Measurements from ENCODE around the gene MUS81. TPM values are rescaled to one million over a fixed set of nuclear protein-coding genes. Genes with fewer than 3 reads are reported as not detected.

Gene MUS81
- total and polyA plus RNA-seq, 2 of the 13 experiments (the other 11 are each of a cell fraction or from before 2014, with no cell fraction given): 25.6 to 30.2 TPM

- no peak for FAIRE-seq
- ChIA-PET CTCF (ENCODE audit: low intra/inter-chr PET ratio, low total read pairs) (no interaction called here), POLR2A (interaction anchor here (0.6 kb wide), 1 partner anchor 24 kb away, joined by 5 read pairs; the partner anchor contains the start of gene FIBP)
- H3K9ac ChIP-seq (ENCODE audit: insufficient read depth, low read depth, low read length): no peak overlapping the region
- in situ Hi-C loops (cut with HindIII; ENCODE audit: extremely low pct_ligation_motif_present, low pct_unique_long_range_greater_than_20kb): no loop called here
- H2AFZ ChIP-seq (ENCODE audit: low read length): no peak overlapping the region
- no peak for DNase-seq (ENCODE audit: low spot score)
- H3K79me2 ChIP-seq (ENCODE audit: insufficient read depth, low read length): peaks cover 10% of the 10 kb centered on the region
- intact Hi-C loops (cut with micrococcal nuclease; ENCODE audit: unreplicated experiment): no loop called here
- H4K20me1 ChIP-seq (ENCODE audit: insufficient read depth, low read length): no peaks in the 10 kb centered on the region
- TF ChIP-seq JUN (CRISPR knock-in tag; IDR thresholded peaks at IDR 0.05) (no peak), DNMT3B (CRISPR knock-in tag; conservative IDR thresholded peaks at IDR 0.05) (no peak), EP300 (IDR thresholded peaks at IDR 0.05; ENCODE audit: low read depth in 2 of 2, low read length in 2 of 2) (no peak), EP300 (CRISPR knock-in tag; IDR thresholded peaks at IDR 0.05; ENCODE audit: borderline replicate concordance) (no peak), PCBP2 (optimal IDR thresholded peaks at IDR 0.05; ENCODE audit: low read depth, low read length, poor library complexity, severe bottlenecking) (no peak), GABPB1 (CRISPR knock-in tag; IDR thresholded peaks at IDR 0.05) (no peak), RAD21 (CRISPR knock-in tag; IDR thresholded peaks at IDR 0.05) (no peak), ZNF17 (CRISPR knock-in tag; IDR thresholded peaks at IDR 0.05) (no peak), MTF2 (CRISPR knock-in tag; IDR thresholded peaks at IDR 0.05; ENCODE audit: borderline replicate concordance) (no peak), ZNF510 (CRISPR knock-in tag; IDR thresholded peaks at IDR 0.05; ENCODE audit: low read depth) (no peak), KLF16 (CRISPR knock-in tag; IDR thresholded peaks at IDR 0.05) (no peak), ZKSCAN8 (CRISPR knock-in tag; IDR thresholded peaks at IDR 0.05; ENCODE audit: borderline replicate concordance) (no peak), TCF7 (IDR thresholded peaks at IDR 0.05; ENCODE audit: low read depth) (no peak), RBM39 (IDR thresholded peaks at IDR 0.05; ENCODE audit: low read depth, low read length, poor library complexity, severe bottlenecking) (no peak), ZNF331 (CRISPR knock-in tag; IDR thresholded peaks at IDR 0.05) (no peak), TCF12 (IDR thresholded peaks at IDR 0.05) (no peak), TCF12 (CRISPR knock-in tag; IDR thresholded peaks at IDR 0.05) (no peak), NAIF1 (CRISPR knock-in tag; IDR thresholded peaks at IDR 0.05; ENCODE audit: borderline replicate concordance) (no peak)
- TF ChIP-seq, protein P1, sequence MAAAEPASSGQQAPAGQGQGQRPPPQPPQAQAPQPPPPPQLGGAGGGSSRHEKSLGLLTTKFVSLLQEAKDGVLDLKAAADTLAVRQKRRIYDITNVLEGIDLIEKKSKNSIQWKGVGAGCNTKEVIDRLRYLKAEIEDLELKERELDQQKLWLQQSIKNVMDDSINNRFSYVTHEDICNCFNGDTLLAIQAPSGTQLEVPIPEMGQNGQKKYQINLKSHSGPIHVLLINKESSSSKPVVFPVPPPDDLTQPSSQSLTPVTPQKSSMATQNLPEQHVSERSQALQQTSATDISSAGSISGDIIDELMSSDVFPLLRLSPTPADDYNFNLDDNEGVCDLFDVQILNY (CRISPR knock-in tag; conservative IDR thresholded peaks at IDR 0.05): no peak
- H3K36me3 ChIP-seq (replicated peaks in 1 of 2; ENCODE audit: control insufficient read depth in 1 of 2, insufficient read depth in 2 of 2, low read length in 2 of 2): peaks cover 14 to 51% of the 10 kb centered on the region in 2 experiments; a peak in 4 of 5 replicates
- peaks cover 21% of the 10 kb centered on the region for H3K4me1 ChIP-seq (ENCODE audit: insufficient read depth, low read length)
- no peaks in the 10 kb centered on the region for H3K27me3 ChIP-seq (ENCODE audit: control insufficient read depth in 1 of 2, insufficient read depth in 2 of 2, low read length in 2 of 2)
- no peak overlapping the region for H3K27ac ChIP-seq (ENCODE audit: extremely low read length, insufficient read depth, low read length)
- no peak for ATAC-seq
- H3K4me2 ChIP-seq (ENCODE audit: low read depth, low read length): no peak overlapping the region
- 86% methylated on average over 11 of the region's 12 CpGs for WGBS (ENCODE audit: low lambda C conversion rate)
- no TSS peak for BruUV-seq (replicated peaks)
- no peak overlapping the region for H3K4me3 ChIP-seq (replicated peaks in 1 of 3; ENCODE audit: insufficient read depth in 1 of 3, low read depth in 2 of 3, low read length in 3 of 3)
- H3K9me3 ChIP-seq (ENCODE audit: low read length): no peaks in the 10 kb centered on the region
Measured at GRCh38 chr11:65863889-65864705, 3.9 kb downstream of the MUS81 start.

Measured in HepG2 (cell line).